ENCODE data around the gene PCP4.

The PCP4 gene

GRCh38 chr21:39924577-39925308 is 57.5 kb downstream of the PCP4 start:
- DNase-seq = no peak

GRCh38 chr21:39927304-39927886 is 60.2 kb downstream of the PCP4 start:
- DNase-seq = no peak

DNA sequence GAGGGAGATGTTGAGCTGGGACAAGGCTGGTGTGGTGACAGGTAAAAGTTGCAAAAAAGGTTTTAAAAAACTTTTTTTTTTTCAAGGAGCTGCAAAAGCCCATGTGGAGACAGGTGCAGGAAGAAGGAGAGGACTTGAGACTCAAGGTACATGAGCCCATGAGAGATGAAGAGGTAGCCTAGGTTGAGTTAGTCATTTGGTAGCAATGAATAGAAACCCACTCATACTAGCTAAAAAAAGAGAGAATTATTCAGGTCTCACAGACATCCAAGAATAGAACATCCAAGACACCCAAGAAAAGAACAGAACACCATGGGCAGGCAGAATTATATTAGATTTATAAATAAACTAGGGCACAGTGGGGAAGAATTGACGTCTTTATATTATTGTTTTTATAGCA is 65.1 kb downstream of the PCP4 start:
- no peak for DNase-seq

DNA sequence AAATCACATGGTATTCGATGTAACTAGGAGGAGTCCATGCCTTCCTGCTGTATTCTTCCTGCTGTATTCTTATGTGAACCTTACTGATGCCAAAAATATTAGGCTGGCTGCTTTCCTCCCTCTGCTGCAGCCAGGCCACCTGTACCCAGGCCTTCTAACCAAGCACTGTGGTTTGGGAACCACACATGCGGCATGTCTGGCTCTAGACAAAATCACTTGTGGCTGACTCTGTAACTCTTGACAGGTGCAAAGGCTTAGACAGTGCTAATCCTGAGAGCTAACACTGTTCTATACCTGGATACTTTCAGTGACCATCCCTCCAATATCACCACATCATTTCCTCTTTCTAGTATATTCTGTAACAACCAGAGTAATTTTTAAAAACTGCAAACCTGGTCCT is 67.7 kb downstream of the PCP4 start:
- no peak for DNase-seq

- no peak for DNase-seq
These were observed 68.5 kb downstream of the PCP4 start for GRCh38 chr21:39935716-39936115.

GRCh38 chr21:39938086-39938625 is 70.9 kb downstream of the PCP4 start:
- no peak for DNase-seq

DNA sequence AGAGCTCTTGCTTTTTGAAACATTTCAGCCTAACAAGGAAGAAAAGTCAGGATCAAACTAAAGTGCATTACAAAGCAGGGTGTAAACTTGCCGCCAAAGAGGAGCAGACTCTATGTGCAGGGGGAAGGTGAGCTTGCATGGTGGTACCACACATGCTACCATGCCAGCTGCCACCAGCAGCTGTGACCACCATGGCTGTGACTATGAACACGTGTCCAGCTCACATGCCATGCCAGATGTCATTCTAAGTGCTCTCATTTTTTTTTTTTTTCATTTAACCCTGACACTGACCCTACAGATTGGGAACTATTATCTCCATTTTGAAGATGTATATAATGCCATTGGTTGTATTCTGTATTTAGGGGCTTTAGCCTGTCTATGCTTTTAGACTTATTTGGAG is 79.0 kb downstream of the PCP4 start:
- no peak for DNase-seq

GRCh38 chr21:39947031-39947430 is 79.8 kb downstream of the PCP4 start:
- no peak for DNase-seq

DNA sequence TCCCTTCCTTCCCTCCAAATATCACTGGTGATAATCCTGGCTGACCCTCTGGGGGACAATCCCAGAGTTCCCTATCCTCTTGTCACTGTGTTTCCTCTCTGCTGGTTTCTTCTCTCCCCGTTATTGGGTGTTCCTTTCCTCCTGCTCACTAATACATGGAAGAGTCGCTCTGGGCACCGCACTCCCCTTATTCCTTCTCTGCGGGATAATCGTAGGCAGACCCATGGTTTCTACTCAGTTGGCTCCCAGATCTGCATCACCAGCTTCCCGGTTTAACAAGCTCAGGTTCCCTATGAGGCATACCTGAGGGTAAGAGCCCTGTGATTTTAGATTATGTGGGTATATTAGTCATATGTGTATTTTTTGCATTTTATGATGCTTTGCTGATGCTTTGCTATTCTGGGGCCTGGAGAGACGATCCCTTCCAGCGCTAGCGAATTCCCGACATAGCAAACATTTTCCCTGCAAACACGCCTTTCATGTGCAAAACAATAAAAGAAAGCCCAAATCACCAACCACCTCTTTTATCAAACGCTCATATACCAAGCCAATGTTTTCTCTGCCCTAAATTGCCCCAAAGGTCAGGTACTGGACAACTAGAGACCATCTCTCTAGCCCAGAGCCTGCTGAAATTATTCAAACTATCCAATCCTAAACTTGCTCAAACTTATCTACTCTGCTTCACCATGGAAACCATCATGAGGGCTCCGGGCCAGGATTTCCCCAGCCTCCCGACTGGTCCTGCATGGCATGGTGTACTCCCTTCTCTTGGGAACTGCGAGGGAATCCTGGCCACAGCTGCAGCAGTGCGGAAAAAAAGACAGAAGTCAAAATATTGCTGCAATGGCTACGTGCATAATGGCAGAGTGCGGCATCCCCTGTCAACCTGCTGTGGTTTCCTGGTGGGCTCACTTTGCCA is 84.2 kb downstream of the PCP4 start:
- DNase-seq = no peak

GRCh38 chr21:39952265-39952664 is 85.0 kb downstream of the PCP4 start:
- DNase-seq = no peak

- DNase-seq = no peak
These were observed 87.3 kb downstream of the PCP4 start for GRCh38 chr21:39954570-39954969.

DNA sequence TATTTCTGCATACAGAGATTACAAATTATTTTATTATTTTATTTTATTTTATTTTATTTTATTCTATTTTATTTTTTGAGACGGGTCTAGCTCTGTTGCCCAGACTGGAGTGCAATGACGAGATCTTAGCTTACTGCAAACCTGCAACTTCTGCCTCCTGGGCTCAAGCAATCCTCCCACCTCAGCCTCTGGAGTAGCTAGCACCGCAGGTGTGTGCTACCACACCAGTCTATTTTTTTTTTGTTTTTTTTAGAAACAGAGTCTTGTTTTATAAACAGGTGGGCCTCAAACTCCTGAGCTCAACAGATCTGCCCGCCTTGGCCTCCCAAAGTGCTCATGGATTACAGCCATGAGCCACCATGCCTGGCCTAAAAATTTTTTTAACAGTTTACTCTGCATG is 88.1 kb downstream of the PCP4 start:
- no peak for DNase-seq

GRCh38 chr21:39956586-39956985 is 89.3 kb downstream of the PCP4 start:
- no peak for DNase-seq

DNA sequence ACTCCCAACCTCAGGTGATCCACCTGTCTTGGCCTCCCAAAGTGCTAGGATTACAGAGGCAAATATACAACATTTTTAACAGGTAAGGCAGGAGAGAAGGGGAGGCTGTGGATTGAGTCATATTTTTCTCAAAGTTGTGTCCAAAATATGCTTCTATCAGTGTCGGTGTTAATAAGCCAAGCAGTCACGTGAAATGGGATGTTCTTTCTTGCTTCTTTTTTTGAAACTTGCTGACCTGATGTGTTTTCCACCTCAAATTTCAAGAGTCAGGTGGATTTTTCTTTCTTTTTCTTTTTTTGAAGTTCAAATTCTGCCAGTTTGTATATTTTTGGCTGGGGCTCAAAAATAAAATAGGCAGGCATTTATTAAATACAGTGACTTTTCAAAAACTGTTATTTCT is 91.5 kb downstream of the PCP4 start:
- no peak for DNase-seq

DNA sequence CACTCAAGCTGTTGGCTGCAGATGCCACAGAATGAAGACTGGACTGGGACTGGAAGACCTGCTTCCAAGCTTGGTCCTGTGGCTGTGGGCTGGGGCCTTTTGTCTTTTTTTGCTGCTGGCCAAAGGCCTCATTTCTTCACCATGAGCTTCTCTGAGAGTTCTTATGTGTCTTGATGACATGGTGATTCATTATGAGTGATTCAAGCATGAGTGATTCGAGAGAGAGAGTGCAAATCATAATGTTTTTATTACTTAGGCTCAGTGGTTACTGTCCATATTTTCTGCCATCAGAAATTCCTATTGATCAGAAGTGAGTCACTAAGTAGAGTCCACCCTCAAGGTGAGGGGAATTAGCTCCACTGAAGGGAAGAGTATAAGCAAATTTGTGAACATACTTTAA is 94.0 kb downstream of the PCP4 start:
- DNase-seq = no peak

- no peak for DNase-seq
These were observed 97.8 kb downstream of the PCP4 start for GRCh38 chr21:39965026-39965425.

DNA sequence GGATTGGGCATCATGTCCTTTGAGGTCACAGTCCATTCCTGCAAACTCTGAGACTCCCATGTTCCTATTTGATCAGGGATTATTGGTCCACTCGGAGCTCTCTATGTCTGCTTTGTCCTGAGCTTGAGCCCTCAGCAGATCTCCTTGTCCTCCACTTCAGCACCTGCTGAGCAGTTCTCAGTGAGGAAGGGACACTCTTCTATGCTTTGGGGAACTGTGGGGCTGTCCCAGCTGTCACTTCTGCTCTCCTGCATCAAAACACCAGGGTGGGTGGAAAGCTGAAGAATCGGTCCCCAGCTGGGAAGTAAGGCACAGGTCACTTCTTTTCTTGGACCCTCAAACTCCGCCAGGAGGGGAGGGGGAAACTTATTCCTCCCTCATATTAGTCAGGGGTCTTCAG is 99.5 kb downstream of the PCP4 start:
- no peak for DNase-seq

- DNase-seq = no peak
These were observed 100.8 kb downstream of the PCP4 start for GRCh38 chr21:39968010-39968409.

DNA sequence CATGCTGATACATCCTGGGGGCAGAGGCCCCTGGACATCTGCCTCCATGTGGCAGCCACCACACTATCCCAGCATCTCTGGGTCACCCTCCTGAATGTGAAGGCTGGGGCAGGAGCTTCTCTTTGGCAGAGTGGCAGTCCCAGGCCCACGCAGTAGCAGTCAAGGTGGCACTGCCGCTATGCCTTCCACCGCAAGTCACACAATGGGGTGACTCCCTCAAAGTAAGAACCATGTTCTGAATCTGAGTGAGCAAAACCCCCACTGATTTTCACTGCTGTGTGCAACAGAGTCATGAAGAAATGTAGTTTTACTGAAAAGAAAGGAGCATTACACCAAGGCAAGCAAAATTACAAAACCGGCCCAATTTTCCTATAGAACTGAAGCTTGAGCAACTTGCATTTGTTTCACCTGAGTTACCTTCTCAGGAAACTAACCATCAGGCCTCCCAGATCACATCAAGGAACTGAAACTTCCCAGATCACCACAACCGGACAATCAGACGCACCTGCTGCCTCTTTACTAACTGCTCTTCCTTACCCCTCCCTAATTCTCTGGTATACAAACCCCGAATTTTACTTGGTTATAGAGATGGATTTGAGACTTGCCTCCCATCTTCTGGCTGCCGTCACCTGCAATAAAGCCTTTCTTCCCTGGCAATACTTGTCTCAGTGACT is 102.6 kb downstream of the PCP4 start:
- DNase-seq = no peak

DNA sequence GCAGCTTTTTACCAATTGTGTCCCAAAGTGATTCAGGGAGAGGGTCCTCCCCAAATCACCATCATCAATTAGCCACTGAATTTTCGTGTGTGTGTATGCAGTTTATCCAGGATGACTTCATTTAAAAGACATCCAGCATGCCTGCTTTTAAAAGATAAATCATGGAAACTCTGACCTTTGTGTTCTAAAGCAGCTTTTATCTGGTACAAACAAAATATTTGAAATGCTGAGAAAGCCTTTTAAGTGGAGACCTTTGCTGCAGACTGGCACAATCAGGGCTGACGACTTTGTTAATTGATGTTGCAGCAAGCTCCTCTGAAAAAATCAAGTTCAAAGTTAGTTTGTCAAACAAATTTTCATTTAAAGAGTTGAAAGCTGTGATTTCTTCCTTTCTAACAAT is 104.7 kb downstream of the PCP4 start:
- DNase-seq = no peak

- DNase-seq = no peak
These were observed 105.2 kb downstream of the PCP4 start for GRCh38 chr21:39972471-39972870.

DNA sequence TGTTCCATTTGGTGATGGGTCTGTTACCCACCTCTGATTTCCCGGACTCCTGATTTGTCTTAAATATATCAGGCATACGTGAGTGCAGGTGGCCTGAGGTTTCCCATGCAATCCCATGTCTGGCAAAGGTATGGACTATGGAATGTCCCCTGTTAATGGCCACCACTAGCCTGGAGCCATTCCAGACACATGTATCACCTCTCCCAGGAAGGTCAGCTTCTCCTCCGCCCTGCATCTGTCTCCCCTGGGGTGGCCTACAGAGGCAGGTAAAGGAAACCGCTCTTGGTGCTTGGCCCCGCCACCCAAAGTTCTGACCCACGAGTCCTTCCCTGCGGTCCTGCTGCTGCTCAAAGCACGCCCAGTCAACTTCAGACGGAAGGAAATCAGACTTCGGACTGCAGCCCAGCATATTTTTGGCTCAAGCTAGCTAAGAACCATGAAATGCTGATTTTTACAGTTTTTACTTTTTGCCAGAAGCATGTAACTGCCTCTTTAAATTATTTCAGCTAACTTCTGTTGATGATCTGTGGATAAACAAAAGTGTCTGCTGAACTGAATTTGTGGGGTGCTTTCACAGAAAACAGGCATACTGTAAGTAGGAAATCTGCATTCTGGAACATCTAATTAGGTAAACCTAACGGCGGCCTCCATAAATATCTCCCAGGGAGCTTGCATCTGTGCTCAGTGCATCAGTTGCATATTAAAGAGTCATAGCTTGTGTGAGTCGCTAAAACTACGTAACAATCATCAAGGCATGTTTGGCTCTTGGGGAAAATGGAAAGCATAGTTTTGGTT is 105.9 kb downstream of the PCP4 start:
- DNase-seq = no peak

All from GF-D8 (cell line).